Endothelial cell of umbilical vein (primary cell): ENCODE measurements around the gene ZBTB7C. TPM values are rescaled to one million over a fixed set of nuclear protein-coding genes. Genes with fewer than 3 reads are reported as not detected.

Source experiments
- BruUV-seq: library from RNA; stranded (reverse); fragments of 400-500 nt; replicated peaks from 2 replicates; lab custom pipeline; 2021; lab: Mats Ljungman, UMichigan
- CTCF ChIA-PET: fragments of 300-600, 350-600 bp; sonication (Branson Sonifier 250); formaldehyde crosslinking; loops from one replicate; lab custom pipeline; 2021; ENCODE audit warnings: antibody characterized with exemption, inconsistent platforms; lab: Charles Lee
- POLR2A ChIA-PET: fragments of 300-600, 350-600 bp; sonication (Branson Sonifier 250); formaldehyde crosslinking; loops from one replicate; lab custom pipeline; 2021; ENCODE audit warnings: antibody characterized with exemption, inconsistent platforms; lab: Charles Lee
- DNase-seq: peaks from one replicate; pipeline ENCODE4 v3.0.0-alpha.2; 2011; ENCODE audit warnings: low read depth, low spot score
- FAIRE-seq: peaks from 2 replicates; lab custom pipeline; 2011; peaks lifted over from hg19 to GRCh38; lab: Jason Lieb, UNC
- H2AFZ ChIP-seq: 2 replicates; pipeline ENCODE4 v1.6.0; 2012; ENCODE audit warnings: low read depth, low read length, control low read depth, inconsistent platforms
- H3K27ac ChIP-seq: 2 replicates; pipeline ENCODE4 v1.5.1; 2011; ENCODE audit warnings: low read depth, mild to moderate bottlenecking, control low read depth, low read length, moderate library complexity; ENCODE audit not compliant: insufficient read depth
- H3K27me3 ChIP-seq, 2 experiments: 2 replicates each; pipeline versions ENCODE4 v1.6.0 to v1.6.1; 2011; ENCODE audit warnings: low read length in 2 of 2, mixed read lengths in 1 of 2; ENCODE audit not compliant: control insufficient read depth in 2 of 2, insufficient read depth in 2 of 2
- H3K36me3 ChIP-seq, 2 experiments: 2 replicates in 1 of 2; 3 replicates in 1 of 2; pipeline ENCODE4 v1.5.1; 2011; ENCODE audit warnings: low read length in 2 of 2, mild to moderate bottlenecking in 1 of 2, moderate library complexity in 1 of 2; ENCODE audit not compliant: control insufficient read depth in 2 of 2, insufficient read depth in 2 of 2; ENCODE audit errors: extremely low read depth in 1 of 2
- H3K4me1 ChIP-seq: 3 replicates; pipeline ENCODE4 v1.5.1; 2011; ENCODE audit warnings: mild to moderate bottlenecking, low read length; ENCODE audit not compliant: control insufficient read depth, insufficient read depth; ENCODE audit errors: extremely low read depth
- H3K4me2 ChIP-seq: 2 replicates; pipeline ENCODE4 v1.6.1; 2011; ENCODE audit warnings: low read length, control low read depth, mixed read lengths; ENCODE audit not compliant: insufficient read depth
- H3K4me3 ChIP-seq, 3 experiments: fragments of 200-600 bp in 1 of 3; sonication (generic), shearing (Covaris generic) in 1 of 3; replicated peaks in 1 of 3; 2 replicates each; pipeline ENCODE4 v1.5.1; 2011 to 2016; ENCODE audit warnings: control low read depth in 3 of 3, low read length in 3 of 3, mild to moderate bottlenecking in 2 of 3, inconsistent platforms in 1 of 3, low read depth in 1 of 3, moderate library complexity in 1 of 3; ENCODE audit not compliant: insufficient read depth in 1 of 3
- H3K79me2 ChIP-seq: 2 replicates; pipeline ENCODE4 v1.6.0; 2012; ENCODE audit warnings: low read length, inconsistent platforms; ENCODE audit not compliant: control insufficient read depth, insufficient read depth
- H3K9ac ChIP-seq: replicated peaks from 2 replicates; pipeline ENCODE3; 2011; ENCODE audit warnings: low read length, control low read depth; ENCODE audit not compliant: insufficient read depth; ENCODE audit errors: extremely low read depth
- H3K9me1 ChIP-seq: replicated peaks from 3 replicates; pipeline ENCODE4 v1.6.0; 2011; ENCODE audit warnings: mild to moderate bottlenecking, low read length; ENCODE audit not compliant: control insufficient read depth, insufficient read depth; ENCODE audit errors: extremely low read depth
- H3K9me3 ChIP-seq: replicated peaks from 2 replicates; pipeline ENCODE4 v1.5.1; 2012; ENCODE audit warnings: low read length, inconsistent platforms; ENCODE audit not compliant: control insufficient read depth, insufficient read depth
- H4K20me1 ChIP-seq: replicated peaks from 2 replicates; pipeline ENCODE3; 2011; ENCODE audit warnings: mild to moderate bottlenecking, low read length; ENCODE audit not compliant: control insufficient read depth, insufficient read depth; ENCODE audit errors: extremely low read depth
- EZH2 ChIP-seq: IDR thresholded peaks from 2 replicates; pipeline ENCODE4 v1.6.1; 2012; ENCODE audit warnings: borderline replicate concordance, low read depth, mild to moderate bottlenecking, moderate library complexity, low read length, inconsistent platforms; ENCODE audit not compliant: severe bottlenecking
- FOS ChIP-seq: IDR thresholded peaks from 2 replicates; pipeline ENCODE4 v1.6.1; 2011; ENCODE audit warnings: mild to moderate bottlenecking, low read length, moderate library complexity, borderline replicate concordance; ENCODE audit not compliant: insufficient read depth
- JUN ChIP-seq: IDR thresholded peaks from 2 replicates; pipeline ENCODE4 v1.6.1; 2011; ENCODE audit warnings: borderline replicate concordance, low read depth; ENCODE audit not compliant: insufficient read length, insufficient read depth
- MYC ChIP-seq: IDR thresholded peaks from one replicate; pipeline ENCODE4 v1.6.1; 2011; ENCODE audit warnings: mild to moderate bottlenecking, low read depth, low read length
- POLR2A ChIP-seq: IDR thresholded peaks from 2 replicates; pipeline ENCODE4 v1.6.1; 2012; ENCODE audit warnings: low read depth, mild to moderate bottlenecking, control low read depth, low read length
- POLR2AphosphoS5 ChIP-seq: IDR thresholded peaks from 2 replicates; pipeline ENCODE4 v1.6.1; 2012; ENCODE audit warnings: low read depth, mild to moderate bottlenecking, control low read depth, low read length, moderate library complexity; ENCODE audit not compliant: insufficient read depth
- dilution Hi-C: fragments of 300-500 bp; cut with MboI; formaldehyde crosslinking; loops from one replicate; pipeline ENCODE4 v1.15.0; 2019; ENCODE audit warnings: low sequenced_read_pairs; ENCODE audit not compliant: extremely low pct_ligation_motif_present
- intact Hi-C: fragments of 100-400 bp; cut with micrococcal nuclease; formaldehyde crosslinking; loops from one replicate; pipeline ENCODE4 v1.10.0; 2022
- polyA plus RNA-seq, 4 experiments: library from polyadenylated mRNA; depleted of rRNA in 3 of 4; stranded (reverse) in 3 of 4; unstranded in 1 of 4; fragments of >200 nt; gene quantifications; 2 replicates each; pipeline versions ENCODE4 v1.2.1 to v1.2.3, GENCODE V29; 2011 to 2012; ENCODE audit warnings: missing spikeins in 1 of 4
- total RNA-seq: library from RNA; stranded (reverse); gene quantifications from 2 replicates; pipeline ENCODE4 v1.2.3, GENCODE V29; 2021
- TF ChIP-seq, protein P1 (sequence below): IDR thresholded peaks from 2 replicates; pipeline ENCODE4 v1.6.1; 2011; ENCODE audit not compliant: insufficient read depth, insufficient read length
- TF ChIP-seq, protein P2 (sequence below), 2 donors: IDR thresholded peaks; 1 replicate in 1 of 2; 2 replicates in 1 of 2; pipeline ENCODE4 v1.5.1; 2011; ENCODE audit warnings: low read length in 2 of 2, mild to moderate bottlenecking in 2 of 2, moderate library complexity in 2 of 2, control low read depth in 1 of 2, inconsistent platforms in 1 of 2, low read depth in 1 of 2; ENCODE audit not compliant: insufficient read depth in 1 of 2; ENCODE audit errors: extremely low read depth in 1 of 2

The ZBTB7C gene
- total and polyA plus RNA-seq, 2 donors (not counting 3 experiments of a cell fraction or from before 2014, with no cell fraction given), result not detected

DNA sequence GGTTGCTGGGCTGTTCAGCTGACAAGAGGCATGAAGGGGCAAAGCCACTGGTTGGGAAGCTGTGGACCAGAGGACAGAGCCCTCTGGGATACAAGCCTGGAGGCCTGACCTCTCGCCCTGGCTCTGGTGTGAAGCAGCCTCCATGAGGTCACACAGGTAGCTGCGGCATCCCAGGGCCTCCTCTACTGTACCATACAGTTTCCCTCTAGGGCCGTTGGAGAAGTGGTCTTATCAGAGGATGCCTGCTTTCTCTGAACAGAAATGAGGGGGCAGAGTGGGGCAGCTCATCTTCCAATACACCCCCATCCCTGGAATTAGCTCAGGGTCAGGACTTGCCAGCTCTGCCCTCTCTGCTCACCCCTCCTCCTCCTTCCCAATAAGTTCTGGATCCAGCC is 343.6 kb downstream of the ZBTB7C start:
- DNase-seq (no peak), FAIRE-seq (no peak)
- Histone ChIP-seq H2AFZ (no peak overlapping the region), H3K4me3 (no peak overlapping the region), H3K9ac (no peak overlapping the region), H3K79me2 (no peaks in the 10 kb centered on the region), H3K9me3 (no peaks in the 10 kb centered on the region), H3K9me1 (no peaks in the 10 kb centered on the region), H3K4me1 (no peaks in the 10 kb centered on the region), H3K27ac (no peak overlapping the region), H3K4me2 (no peak overlapping the region), H3K27me3 (peaks cover 0 to 2% of the 10 kb centered on the region in 2 experiments), H3K36me3 (no peaks in the 10 kb centered on the region), H4K20me1 (no peaks in the 10 kb centered on the region)
- POLR2A ChIA-PET, result no interaction called here
- BruUV-seq, result no TSS peak
- intact Hi-C loops (no loop called here), dilution Hi-C loops (no loop called here)
- CTCF ChIA-PET, result no interaction called here
- TF ChIP-seq EZH2 (no peak), FOS (no peak), POLR2AphosphoS5 (no peak), MYC (no peak), POLR2A (no peak), JUN (no peak)
- TF ChIP-seq, protein P1, sequence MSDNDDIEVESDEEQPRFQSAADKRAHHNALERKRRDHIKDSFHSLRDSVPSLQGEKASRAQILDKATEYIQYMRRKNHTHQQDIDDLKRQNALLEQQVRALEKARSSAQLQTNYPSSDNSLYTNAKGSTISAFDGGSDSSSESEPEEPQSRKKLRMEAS, result no peak
- TF ChIP-seq, protein P2, sequence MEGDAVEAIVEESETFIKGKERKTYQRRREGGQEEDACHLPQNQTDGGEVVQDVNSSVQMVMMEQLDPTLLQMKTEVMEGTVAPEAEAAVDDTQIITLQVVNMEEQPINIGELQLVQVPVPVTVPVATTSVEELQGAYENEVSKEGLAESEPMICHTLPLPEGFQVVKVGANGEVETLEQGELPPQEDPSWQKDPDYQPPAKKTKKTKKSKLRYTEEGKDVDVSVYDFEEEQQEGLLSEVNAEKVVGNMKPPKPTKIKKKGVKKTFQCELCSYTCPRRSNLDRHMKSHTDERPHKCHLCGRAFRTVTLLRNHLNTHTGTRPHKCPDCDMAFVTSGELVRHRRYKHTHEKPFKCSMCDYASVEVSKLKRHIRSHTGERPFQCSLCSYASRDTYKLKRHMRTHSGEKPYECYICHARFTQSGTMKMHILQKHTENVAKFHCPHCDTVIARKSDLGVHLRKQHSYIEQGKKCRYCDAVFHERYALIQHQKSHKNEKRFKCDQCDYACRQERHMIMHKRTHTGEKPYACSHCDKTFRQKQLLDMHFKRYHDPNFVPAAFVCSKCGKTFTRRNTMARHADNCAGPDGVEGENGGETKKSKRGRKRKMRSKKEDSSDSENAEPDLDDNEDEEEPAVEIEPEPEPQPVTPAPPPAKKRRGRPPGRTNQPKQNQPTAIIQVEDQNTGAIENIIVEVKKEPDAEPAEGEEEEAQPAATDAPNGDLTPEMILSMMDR (IDR thresholded peaks at IDR 0.05; ENCODE audit: extremely low read depth in 1 of 2, insufficient read depth in 1 of 2, low read depth in 1 of 2, low read length in 2 of 2), result no peak
